ENCODE measurements around the gene MED27.

DNA sequence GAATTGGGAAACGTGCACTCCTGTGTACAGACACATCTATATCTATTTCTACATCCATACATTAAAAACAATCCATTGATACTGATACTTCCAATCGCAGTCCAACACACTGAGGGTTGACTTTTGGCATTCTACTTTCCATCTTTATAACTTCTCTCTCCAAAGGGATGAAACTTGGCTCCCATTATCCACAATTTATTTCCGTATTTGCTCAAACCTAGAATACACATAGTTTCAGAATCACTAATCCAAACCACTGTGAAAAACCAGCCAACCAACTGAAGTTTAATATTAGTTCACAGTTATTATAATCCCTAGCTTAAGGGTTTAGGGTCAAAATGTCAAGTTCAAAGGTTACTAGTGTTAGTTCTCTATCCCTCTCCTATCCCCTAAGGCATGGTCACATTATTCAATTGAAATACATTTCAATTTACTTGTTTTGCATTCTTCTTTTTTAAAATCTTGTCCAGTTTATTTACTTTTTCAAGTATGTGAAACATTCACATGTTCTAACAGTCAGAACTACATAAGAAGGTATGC lies 156.5 kb downstream of the MED27 start:
- TF ChIP-seq, protein P1, sequence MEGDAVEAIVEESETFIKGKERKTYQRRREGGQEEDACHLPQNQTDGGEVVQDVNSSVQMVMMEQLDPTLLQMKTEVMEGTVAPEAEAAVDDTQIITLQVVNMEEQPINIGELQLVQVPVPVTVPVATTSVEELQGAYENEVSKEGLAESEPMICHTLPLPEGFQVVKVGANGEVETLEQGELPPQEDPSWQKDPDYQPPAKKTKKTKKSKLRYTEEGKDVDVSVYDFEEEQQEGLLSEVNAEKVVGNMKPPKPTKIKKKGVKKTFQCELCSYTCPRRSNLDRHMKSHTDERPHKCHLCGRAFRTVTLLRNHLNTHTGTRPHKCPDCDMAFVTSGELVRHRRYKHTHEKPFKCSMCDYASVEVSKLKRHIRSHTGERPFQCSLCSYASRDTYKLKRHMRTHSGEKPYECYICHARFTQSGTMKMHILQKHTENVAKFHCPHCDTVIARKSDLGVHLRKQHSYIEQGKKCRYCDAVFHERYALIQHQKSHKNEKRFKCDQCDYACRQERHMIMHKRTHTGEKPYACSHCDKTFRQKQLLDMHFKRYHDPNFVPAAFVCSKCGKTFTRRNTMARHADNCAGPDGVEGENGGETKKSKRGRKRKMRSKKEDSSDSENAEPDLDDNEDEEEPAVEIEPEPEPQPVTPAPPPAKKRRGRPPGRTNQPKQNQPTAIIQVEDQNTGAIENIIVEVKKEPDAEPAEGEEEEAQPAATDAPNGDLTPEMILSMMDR (IDR thresholded peaks at IDR 0.05) = no peak
- no peak for TF ChIP-seq POLR2A (IDR thresholded peaks at IDR 0.05; ENCODE audit: low read depth)
- TF ChIP-seq POLR2AphosphoS5 (IDR thresholded peaks at IDR 0.05) = no peak
- no peak for TF ChIP-seq EP300 (IDR thresholded peaks at IDR 0.05)
